ENCODE data around the gene PPP6C. TPM values are rescaled to one million over a fixed set of nuclear protein-coding genes. Genes with fewer than 3 reads are reported as not detected.
"Not testable (repeated sequence)": the region's sequence is repeated elsewhere in the genome, so short reads cannot be mapped to it uniquely, and the experiment has no call there.

Gene PPP6C
- total RNA-seq, 4 donors from 2014 or later = 19.0 to 43.7 (median 21.2) TPM

GRCh38 chr9:125202846-125203618 is 13.4 kb upstream of the PPP6C start:
- DNase-seq = no peak
- Histone ChIP-seq H3K27ac (no peak overlapping the region), H3K4me1 (no peaks in the 10 kb centered on the region), H3K9me3 (no peaks in the 10 kb centered on the region), H3K27me3 (no peaks in the 10 kb centered on the region), H3K36me3 (no peaks in the 10 kb centered on the region), H3K4me3 (no peak overlapping the region)
- intact Hi-C loops (cut with DNase I; ENCODE audit: low total_unique reads) = no loop called here
- TF ChIP-seq CTCF (IDR thresholded peaks at IDR 0.05) (no peak), POLR2A (IDR thresholded peaks at IDR 0.05) (no peak)

GRCh38 chr9:125200216-125201047 is 10.8 kb upstream of the PPP6C start, which contains the start of gene RABEPK:
Gene RABEPK, plus strand, starts transcription at chr9:125200542. Its CDS starts 2,472 bp downstream, at chr9:125203014.
- H3K27me3 ChIP-seq = no peaks in the 10 kb centered on the region

GRCh38 chr9:125195591-125195990 is 6.0 kb upstream of the PPP6C start:
- H3K27ac ChIP-seq; H3K27me3 ChIP-seq; H3K36me3 ChIP-seq; H3K9me3 ChIP-seq; DNase-seq; H3K4me1 ChIP-seq; intact Hi-C loops (cut with DNase I; ENCODE audit: low total_unique reads); H3K4me3 ChIP-seq: not testable (repeated sequence)

More at GRCh38 chr9:125200216-125201047, 10.8 kb upstream of the PPP6C start, which contains the start of gene RABEPK:
- Histone ChIP-seq H3K4me1 (no peaks in the 10 kb centered on the region), H3K27ac (peak within 1 kb of the TSS; percentile 85 to 96), H3K36me3 (no peaks in the 10 kb centered on the region), H3K4me3 (peak within 1 kb of the TSS; percentile 84 to 88), H3K9me3 (no peaks in the 10 kb centered on the region)
- intact Hi-C loops (cut with DNase I; ENCODE audit: low total_unique reads) = no loop called here
- DNase-seq = peak; percentile 93 to 95
- peak; percentile 76 to 82 for TF ChIP-seq POLR2A (IDR thresholded peaks at IDR 0.05)
- peak in 1 of 4 experiments; percentile 2 for TF ChIP-seq CTCF (IDR thresholded peaks at IDR 0.05)

GRCh38 chr9:125194466-125194865 is 4.9 kb upstream of the PPP6C start:
- DNase-seq; H3K27me3 ChIP-seq; H3K27ac ChIP-seq; H3K4me3 ChIP-seq; H3K9me3 ChIP-seq; intact Hi-C loops (cut with DNase I; ENCODE audit: low total_unique reads); H3K36me3 ChIP-seq; H3K4me1 ChIP-seq: not testable (repeated sequence)

GRCh38 chr9:125190361-125190801 is 778 bp upstream of the PPP6C start:
- Histone ChIP-seq H3K4me1 (peaks cover 5 to 13% of the 10 kb centered on the region in 2 donors), H3K4me3 (peak overlapping the region; percentile 74 to 93), H3K9me3 (no peaks in the 10 kb centered on the region), H3K36me3 (no peaks in the 10 kb centered on the region), H3K27me3 (no peaks in the 10 kb centered on the region), H3K27ac (peak overlapping the region; percentile 91 to 92)
- TF ChIP-seq POLR2A (IDR thresholded peaks at IDR 0.05) = no peak
- TF ChIP-seq CTCF (IDR thresholded peaks at IDR 0.05) = no peak
- intact Hi-C loops (cut with DNase I; ENCODE audit: low total_unique reads) = no loop called here
- no peak for DNase-seq

GRCh38 chr9:125189011-125189360 is 617 bp downstream of the PPP6C start:
- peak overlapping the region; percentile 74 to 93 for H3K4me3 ChIP-seq
- no peak for TF ChIP-seq CTCF (IDR thresholded peaks at IDR 0.05)
- TF ChIP-seq POLR2A (IDR thresholded peaks at IDR 0.05) = no peak
- no peaks in the 10 kb centered on the region for H3K9me3 ChIP-seq
- intact Hi-C loops (cut with DNase I; ENCODE audit: low total_unique reads) = no loop called here
- no peaks in the 10 kb centered on the region for H3K27me3 ChIP-seq
- no peaks in the 10 kb centered on the region for H3K36me3 ChIP-seq
- H3K4me1 ChIP-seq = peaks cover 10 to 13% of the 10 kb centered on the region in 2 donors
- no peak for DNase-seq
- H3K27ac ChIP-seq = peak overlapping the region; percentile 91 to 92
